ENCODE results near the gene STOX2. TPM values are rescaled to one million over a fixed set of nuclear protein-coding genes. Genes with fewer than 3 reads are reported as not detected.

STOX2 gene
- total and polyA plus RNA-seq, 10 of the 15 experiments (the other 5 are each of a cell fraction or from before 2014, with no cell fraction given) = 0.01 to 1.2 (median 0.18) TPM; not detected in 4

DNA sequence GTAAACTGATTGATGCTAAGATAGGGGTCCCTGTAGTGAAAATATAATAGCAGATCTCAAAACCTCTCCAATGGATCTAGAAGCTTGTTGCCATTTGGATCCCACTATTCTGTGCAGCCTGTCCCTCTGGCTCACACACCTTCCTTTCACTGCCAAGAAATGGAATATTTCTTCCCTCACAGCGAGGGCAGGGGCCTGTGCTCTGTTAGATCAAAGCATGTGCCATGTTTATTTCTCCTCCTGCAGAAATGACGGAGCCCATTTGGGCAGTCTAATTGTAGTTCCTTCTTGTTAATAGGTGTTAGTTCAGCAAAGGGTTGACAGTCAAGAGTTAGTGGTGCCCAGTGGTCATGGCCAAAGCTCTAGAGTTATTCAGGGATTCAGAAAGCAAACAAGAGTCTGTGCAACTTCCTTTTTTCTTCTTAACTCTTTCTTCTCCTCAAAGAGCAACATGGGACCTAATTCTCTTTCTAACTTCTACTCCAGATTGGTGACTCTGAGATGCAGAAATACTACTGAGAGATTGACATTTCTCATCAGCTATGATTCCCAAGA is 106.8 kb downstream of the STOX2 start:
- FAIRE-seq = no peak

More for the DNA sequence above, 106.8 kb downstream of the STOX2 start:
- no TSS peak for BruUV-seq (replicated peaks)
- no peak for ATAC-seq
- POLR2A ChIA-PET = no interaction called here
- intact Hi-C loops (cut with micrococcal nuclease; ENCODE audit: unreplicated experiment) (no loop called here), in situ Hi-C loops (cut with MboI) (no loop called here)
- no peak for DNase-seq (ENCODE audit: low read depth, low spot score)
- Histone ChIP-seq H3K36me3 (ENCODE audit: control insufficient read depth in 2 of 2, insufficient read depth in 2 of 2, low read length in 1 of 2) (no peaks in the 10 kb centered on the region), H3K27me3 (replicated peaks in 1 of 2; ENCODE audit: control insufficient read depth in 2 of 2, insufficient read depth in 2 of 2, low read length in 1 of 2) (no peaks in the 10 kb centered on the region; a peak in 1 of 4 replicates), H3K27ac (ENCODE audit: control insufficient read depth, insufficient read depth) (no peak overlapping the region), H3K4me2 (ENCODE audit: control insufficient read depth, insufficient read depth) (no peak overlapping the region), H3K9ac (ENCODE audit: control insufficient read depth, insufficient read depth, low read length) (no peak overlapping the region), H3K79me2 (ENCODE audit: control insufficient read depth, insufficient read depth, low read length) (no peaks in the 10 kb centered on the region), H4K20me1 (ENCODE audit: control insufficient read depth, insufficient read depth) (no peaks in the 10 kb centered on the region), H3K4me1 (ENCODE audit: control insufficient read depth, insufficient read depth, low read length) (no peaks in the 10 kb centered on the region), H2AFZ (ENCODE audit: control insufficient read depth, low read depth, low read length) (no peak overlapping the region), H3K9me3 (replicated peaks; ENCODE audit: control insufficient read depth, insufficient read depth, low read length) (no peaks in the 10 kb centered on the region), H3K4me3 (no peak overlapping the region)
- TF ChIP-seq TCF7 (IDR thresholded peaks at IDR 0.05; ENCODE audit: borderline replicate concordance) (no peak), BHLHE40 (IDR thresholded peaks at IDR 0.05; ENCODE audit: borderline replicate concordance in 1 of 2, low read depth in 2 of 2, low read length in 1 of 2) (no peak), NR2C1 (IDR thresholded peaks at IDR 0.05) (no peak), NFYA (IDR thresholded peaks at IDR 0.05; ENCODE audit: borderline replicate concordance, low read depth, low read length) (no peak), JUNB (IDR thresholded peaks at IDR 0.05) (no peak), HCFC1 (IDR thresholded peaks at IDR 0.05; ENCODE audit: low read length) (no peak), JUND (IDR thresholded peaks at IDR 0.05; ENCODE audit: low read depth, low read length) (no peak), SMAD1 (IDR thresholded peaks at IDR 0.05; ENCODE audit: low read depth, partially characterized antibody) (no peak), KDM1A (IDR thresholded peaks at IDR 0.05; ENCODE audit: borderline replicate concordance) (no peak), GATAD2B (conservative IDR thresholded peaks at IDR 0.05; ENCODE audit: low read depth) (no peak), RAD21 (IDR thresholded peaks at IDR 0.05; ENCODE audit: insufficient read depth, low read depth, low read length) (no peak), CREB1 (IDR thresholded peaks at IDR 0.05; ENCODE audit: low read depth) (no peak), SUPT20H (IDR thresholded peaks at IDR 0.05; ENCODE audit: borderline replicate concordance, control insufficient read depth, low read depth, low read length) (no peak), SMC3 (IDR thresholded peaks at IDR 0.05; ENCODE audit: borderline replicate concordance, low read length) (no peak), NBN (IDR thresholded peaks at IDR 0.05) (no peak)
- TF ChIP-seq, protein P1, sequence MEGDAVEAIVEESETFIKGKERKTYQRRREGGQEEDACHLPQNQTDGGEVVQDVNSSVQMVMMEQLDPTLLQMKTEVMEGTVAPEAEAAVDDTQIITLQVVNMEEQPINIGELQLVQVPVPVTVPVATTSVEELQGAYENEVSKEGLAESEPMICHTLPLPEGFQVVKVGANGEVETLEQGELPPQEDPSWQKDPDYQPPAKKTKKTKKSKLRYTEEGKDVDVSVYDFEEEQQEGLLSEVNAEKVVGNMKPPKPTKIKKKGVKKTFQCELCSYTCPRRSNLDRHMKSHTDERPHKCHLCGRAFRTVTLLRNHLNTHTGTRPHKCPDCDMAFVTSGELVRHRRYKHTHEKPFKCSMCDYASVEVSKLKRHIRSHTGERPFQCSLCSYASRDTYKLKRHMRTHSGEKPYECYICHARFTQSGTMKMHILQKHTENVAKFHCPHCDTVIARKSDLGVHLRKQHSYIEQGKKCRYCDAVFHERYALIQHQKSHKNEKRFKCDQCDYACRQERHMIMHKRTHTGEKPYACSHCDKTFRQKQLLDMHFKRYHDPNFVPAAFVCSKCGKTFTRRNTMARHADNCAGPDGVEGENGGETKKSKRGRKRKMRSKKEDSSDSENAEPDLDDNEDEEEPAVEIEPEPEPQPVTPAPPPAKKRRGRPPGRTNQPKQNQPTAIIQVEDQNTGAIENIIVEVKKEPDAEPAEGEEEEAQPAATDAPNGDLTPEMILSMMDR (IDR thresholded peaks at IDR 0.05 in 2 of 3, conservative IDR thresholded peaks at IDR 0.05 in 1 of 3; ENCODE audit: control insufficient read depth in 2 of 3, extremely low read depth in 1 of 3, insufficient read depth in 1 of 3, low read depth in 3 of 3, low read length in 3 of 3) = no peak
- TF ChIP-seq, protein P2, sequence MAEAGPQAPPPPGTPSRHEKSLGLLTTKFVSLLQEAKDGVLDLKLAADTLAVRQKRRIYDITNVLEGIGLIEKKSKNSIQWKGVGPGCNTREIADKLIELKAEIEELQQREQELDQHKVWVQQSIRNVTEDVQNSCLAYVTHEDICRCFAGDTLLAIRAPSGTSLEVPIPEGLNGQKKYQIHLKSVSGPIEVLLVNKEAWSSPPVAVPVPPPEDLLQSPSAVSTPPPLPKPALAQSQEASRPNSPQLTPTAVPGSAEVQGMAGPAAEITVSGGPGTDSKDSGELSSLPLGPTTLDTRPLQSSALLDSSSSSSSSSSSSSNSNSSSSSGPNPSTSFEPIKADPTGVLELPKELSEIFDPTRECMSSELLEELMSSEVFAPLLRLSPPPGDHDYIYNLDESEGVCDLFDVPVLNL (IDR thresholded peaks at IDR 0.05; ENCODE audit: low read depth, low read length) = no peak
- TF ChIP-seq, protein P3, sequence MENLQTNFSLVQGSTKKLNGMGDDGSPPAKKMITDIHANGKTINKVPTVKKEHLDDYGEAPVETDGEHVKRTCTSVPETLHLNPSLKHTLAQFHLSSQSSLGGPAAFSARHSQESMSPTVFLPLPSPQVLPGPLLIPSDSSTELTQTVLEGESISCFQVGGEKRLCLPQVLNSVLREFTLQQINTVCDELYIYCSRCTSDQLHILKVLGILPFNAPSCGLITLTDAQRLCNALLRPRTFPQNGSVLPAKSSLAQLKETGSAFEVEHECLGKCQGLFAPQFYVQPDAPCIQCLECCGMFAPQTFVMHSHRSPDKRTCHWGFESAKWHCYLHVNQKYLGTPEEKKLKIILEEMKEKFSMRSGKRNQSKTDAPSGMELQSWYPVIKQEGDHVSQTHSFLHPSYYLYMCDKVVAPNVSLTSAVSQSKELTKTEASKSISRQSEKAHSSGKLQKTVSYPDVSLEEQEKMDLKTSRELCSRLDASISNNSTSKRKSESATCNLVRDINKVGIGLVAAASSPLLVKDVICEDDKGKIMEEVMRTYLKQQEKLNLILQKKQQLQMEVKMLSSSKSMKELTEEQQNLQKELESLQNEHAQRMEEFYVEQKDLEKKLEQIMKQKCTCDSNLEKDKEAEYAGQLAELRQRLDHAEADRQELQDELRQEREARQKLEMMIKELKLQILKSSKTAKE (IDR thresholded peaks at IDR 0.05; ENCODE audit: low read depth, poor library complexity, severe bottlenecking) = no peak
- SMC1A ChIA-PET (ENCODE audit: uncharacterized antibody, unreplicated experiment) = no interaction called here
- CTCF ChIA-PET = no interaction called here
- RAD21 ChIA-PET (ENCODE audit: unreplicated experiment) = no interaction called here
- 16% methylated on average over 2 of the region's 2 CpGs for WGBS (ENCODE audit: insufficient coverage, insufficient replicate concordance, low lambda C conversion rate, missing lambda C conversion rate)

Measured in GM12878 (cell line).